ENCODE data around the gene CRKL. TPM values are rescaled to one million over a fixed set of nuclear protein-coding genes. Genes with fewer than 3 reads are reported as not detected.

CRKL gene
- total RNA-seq, 1 experiment from 2014 or later: 45.8 TPM

DNA sequence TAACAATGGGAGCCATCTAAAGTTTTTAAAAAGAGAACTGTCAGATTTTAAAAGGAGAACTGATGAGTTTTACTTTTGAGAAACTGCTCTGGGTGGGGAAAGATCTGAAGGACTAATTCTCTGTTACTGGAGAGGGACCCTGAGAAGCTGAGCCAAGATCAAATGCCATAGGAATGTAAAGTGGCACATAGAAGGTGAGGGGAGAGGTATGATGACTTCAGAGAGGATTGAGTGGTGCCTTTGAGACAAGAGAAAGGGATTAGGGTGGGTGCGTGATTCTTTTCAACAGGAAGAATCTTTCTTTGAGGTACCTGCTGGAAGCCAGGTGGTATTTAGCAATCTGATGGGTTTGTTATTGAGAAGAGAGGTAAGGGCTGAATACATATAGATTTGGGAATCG is 9.0 kb downstream of the CRKL start:
- Histone ChIP-seq H3F3A (ENCODE audit: insufficient read depth, low read depth) (no peaks in the 10 kb centered on the region), H3K4me1 (replicated peaks; ENCODE audit: insufficient read depth) (peaks cover 9% of the 10 kb centered on the region; the same call in 1 of the 2 replicates), H2AFZ (no peak overlapping the region), H3K9me2 (ENCODE audit: insufficient read depth) (no peaks in the 10 kb centered on the region), H4K20me1 (ENCODE audit: insufficient read depth) (peaks cover 84% of the 10 kb centered on the region), H3K27me3 (ENCODE audit: insufficient read depth, low read depth) (no peaks in the 10 kb centered on the region), H3K4me2 (no peak overlapping the region), H3K36me3 (ENCODE audit: low read depth) (no peaks in the 10 kb centered on the region), H3K4me3 (no peak overlapping the region), H3K79me2 (ENCODE audit: low read depth) (peaks cover 97% of the 10 kb centered on the region), H3K9me3 (ENCODE audit: insufficient read depth, low read depth) (no peaks in the 10 kb centered on the region), H3K27ac (no peak overlapping the region)
- no TSS peak for BruUV-seq (replicated peaks)
- ChIA-PET CTCF (no interaction called here), POLR2A (ENCODE audit: unreplicated experiment) (no interaction called here)
- DNase-seq: no peak
- intact Hi-C loops (cut with micrococcal nuclease; ENCODE audit: unreplicated experiment): no loop called here
- TF ChIP-seq EZH2 (IDR thresholded peaks at IDR 0.05; ENCODE audit: low read depth): no peak
- TF ChIP-seq, protein P1, sequence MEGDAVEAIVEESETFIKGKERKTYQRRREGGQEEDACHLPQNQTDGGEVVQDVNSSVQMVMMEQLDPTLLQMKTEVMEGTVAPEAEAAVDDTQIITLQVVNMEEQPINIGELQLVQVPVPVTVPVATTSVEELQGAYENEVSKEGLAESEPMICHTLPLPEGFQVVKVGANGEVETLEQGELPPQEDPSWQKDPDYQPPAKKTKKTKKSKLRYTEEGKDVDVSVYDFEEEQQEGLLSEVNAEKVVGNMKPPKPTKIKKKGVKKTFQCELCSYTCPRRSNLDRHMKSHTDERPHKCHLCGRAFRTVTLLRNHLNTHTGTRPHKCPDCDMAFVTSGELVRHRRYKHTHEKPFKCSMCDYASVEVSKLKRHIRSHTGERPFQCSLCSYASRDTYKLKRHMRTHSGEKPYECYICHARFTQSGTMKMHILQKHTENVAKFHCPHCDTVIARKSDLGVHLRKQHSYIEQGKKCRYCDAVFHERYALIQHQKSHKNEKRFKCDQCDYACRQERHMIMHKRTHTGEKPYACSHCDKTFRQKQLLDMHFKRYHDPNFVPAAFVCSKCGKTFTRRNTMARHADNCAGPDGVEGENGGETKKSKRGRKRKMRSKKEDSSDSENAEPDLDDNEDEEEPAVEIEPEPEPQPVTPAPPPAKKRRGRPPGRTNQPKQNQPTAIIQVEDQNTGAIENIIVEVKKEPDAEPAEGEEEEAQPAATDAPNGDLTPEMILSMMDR (conservative IDR thresholded peaks at IDR 0.05): no peak

DNA sequence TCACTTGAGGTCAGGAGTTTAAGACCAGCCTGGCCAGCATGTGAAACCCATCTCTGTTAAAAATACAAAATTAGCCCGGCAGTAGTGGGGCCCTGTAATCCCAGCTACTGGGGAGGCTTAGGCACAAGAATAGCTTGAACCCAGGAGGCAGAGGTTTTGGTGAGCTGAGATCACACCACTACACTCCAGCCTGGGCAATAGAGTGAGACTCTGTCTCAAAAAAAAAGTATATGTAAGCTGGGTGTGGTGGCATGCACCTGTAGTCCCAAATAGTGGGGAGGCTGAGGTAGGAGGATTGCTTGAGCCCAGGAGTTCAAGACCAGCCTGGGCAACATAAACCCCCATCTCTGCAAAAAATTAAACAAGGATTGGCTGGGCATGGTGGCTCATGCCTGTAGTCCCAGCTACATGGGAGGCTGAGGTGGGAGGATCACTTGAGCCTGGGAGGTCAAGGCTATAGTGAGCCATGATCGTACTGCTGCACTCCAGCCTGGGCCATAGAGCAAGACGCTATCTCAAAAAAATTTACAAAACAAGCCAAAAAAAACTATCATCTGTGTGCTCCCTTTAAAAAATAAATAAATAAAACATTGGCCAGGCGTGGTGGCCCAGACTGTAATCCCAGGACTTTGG is 10.8 kb downstream of the CRKL start:
- DNase-seq: no peak
- no peaks in the 10 kb centered on the region for H3K9me2 ChIP-seq (ENCODE audit: insufficient read depth)
- no peak overlapping the region for H3K4me3 ChIP-seq
- no peaks in the 10 kb centered on the region for H3K4me1 ChIP-seq (replicated peaks; ENCODE audit: insufficient read depth)
- ChIA-PET POLR2A (ENCODE audit: unreplicated experiment) (interaction anchor here (0.6 to 0.7 kb wide), 2 partner anchors 19 to 116 kb away, joined by 4 to 7 read pairs; no protein-coding TSS in a partner anchor), CTCF (no interaction called here)
- H4K20me1 ChIP-seq (ENCODE audit: insufficient read depth): peaks cover 85% of the 10 kb centered on the region
- intact Hi-C loops (cut with micrococcal nuclease; ENCODE audit: unreplicated experiment): no loop called here
- no peaks in the 10 kb centered on the region for H3K9me3 ChIP-seq (ENCODE audit: insufficient read depth, low read depth)
- no peaks in the 10 kb centered on the region for H3K36me3 ChIP-seq (ENCODE audit: low read depth)
- H3K27me3 ChIP-seq (ENCODE audit: insufficient read depth, low read depth): no peaks in the 10 kb centered on the region
- 0 out of 2 replicates have a peak, but pooled peaks cover 4% of the 10 kb centered on the region for H3F3A ChIP-seq (ENCODE audit: insufficient read depth, low read depth)
- no peak overlapping the region for H3K4me2 ChIP-seq
- no peak overlapping the region for H2AFZ ChIP-seq
- H3K79me2 ChIP-seq (ENCODE audit: low read depth): peaks cover 94% of the 10 kb centered on the region
- TF ChIP-seq EZH2 (IDR thresholded peaks at IDR 0.05; ENCODE audit: low read depth): no peak
- TF ChIP-seq, protein P1 (conservative IDR thresholded peaks at IDR 0.05): no peak
- no peak overlapping the region for H3K27ac ChIP-seq
- no TSS peak for BruUV-seq (replicated peaks)

DNA sequence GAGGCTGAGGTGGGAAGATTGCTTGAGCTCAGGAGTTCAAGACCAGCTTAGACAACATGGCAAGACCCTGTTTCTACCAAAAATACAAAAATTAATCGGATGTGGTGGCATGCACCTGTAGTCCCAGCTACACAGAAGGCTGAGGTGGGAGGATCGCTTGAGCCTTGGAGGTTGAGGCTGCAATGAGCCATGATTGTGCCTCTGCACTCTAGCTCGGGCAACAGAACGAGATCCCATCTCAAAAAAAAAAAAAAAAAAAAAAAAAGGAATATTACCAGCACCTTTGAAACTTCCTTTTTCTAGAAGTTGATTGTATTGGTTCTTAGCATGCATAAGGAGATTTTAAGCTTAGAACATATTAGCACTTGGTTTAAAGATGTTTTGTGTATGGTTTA is 11.4 kb downstream of the CRKL start:
- no peaks in the 10 kb centered on the region for H3K4me1 ChIP-seq (replicated peaks; ENCODE audit: insufficient read depth)
- ChIA-PET POLR2A (ENCODE audit: unreplicated experiment) (interaction anchor here (0.6 to 0.7 kb wide), 2 partner anchors 19 to 116 kb away, joined by 4 to 7 read pairs; no protein-coding TSS in a partner anchor), CTCF (no interaction called here)
- H3K9me2 ChIP-seq (ENCODE audit: insufficient read depth): no peaks in the 10 kb centered on the region
- H3F3A ChIP-seq (ENCODE audit: insufficient read depth, low read depth): 0 out of 2 replicates have a peak, but pooled peaks cover 4% of the 10 kb centered on the region
- H4K20me1 ChIP-seq (ENCODE audit: insufficient read depth): peaks cover 84% of the 10 kb centered on the region
- intact Hi-C loops (cut with micrococcal nuclease; ENCODE audit: unreplicated experiment): no loop called here
- H3K9me3 ChIP-seq (ENCODE audit: insufficient read depth, low read depth): no peaks in the 10 kb centered on the region
- H3K4me3 ChIP-seq: no peak overlapping the region
- H3K36me3 ChIP-seq (ENCODE audit: low read depth): no peaks in the 10 kb centered on the region
- no peak for DNase-seq
- H3K79me2 ChIP-seq (ENCODE audit: low read depth): peaks cover 94% of the 10 kb centered on the region
- no peak for TF ChIP-seq EZH2 (IDR thresholded peaks at IDR 0.05; ENCODE audit: low read depth)
- TF ChIP-seq, protein P1 (conservative IDR thresholded peaks at IDR 0.05): no peak
- no TSS peak for BruUV-seq (replicated peaks)
- no peak overlapping the region for H3K4me2 ChIP-seq
- no peak overlapping the region for H3K27ac ChIP-seq
- no peaks in the 10 kb centered on the region for H3K27me3 ChIP-seq (ENCODE audit: insufficient read depth, low read depth)
- H2AFZ ChIP-seq: no peak overlapping the region

All from PC-9 (cell line).